NCI-H1092 (cell line): Measurements from ENCODE around the gene HACL1.
A peak's percentile ranks its signal among the peaks of the same experiment; 100 is the strongest.

ENCODE experiments used
- DNase-seq: peaks from one replicate; lab custom pipeline; 2025; lab: John Stamatoyannopoulos, UW

HACL1 gene

DNA sequence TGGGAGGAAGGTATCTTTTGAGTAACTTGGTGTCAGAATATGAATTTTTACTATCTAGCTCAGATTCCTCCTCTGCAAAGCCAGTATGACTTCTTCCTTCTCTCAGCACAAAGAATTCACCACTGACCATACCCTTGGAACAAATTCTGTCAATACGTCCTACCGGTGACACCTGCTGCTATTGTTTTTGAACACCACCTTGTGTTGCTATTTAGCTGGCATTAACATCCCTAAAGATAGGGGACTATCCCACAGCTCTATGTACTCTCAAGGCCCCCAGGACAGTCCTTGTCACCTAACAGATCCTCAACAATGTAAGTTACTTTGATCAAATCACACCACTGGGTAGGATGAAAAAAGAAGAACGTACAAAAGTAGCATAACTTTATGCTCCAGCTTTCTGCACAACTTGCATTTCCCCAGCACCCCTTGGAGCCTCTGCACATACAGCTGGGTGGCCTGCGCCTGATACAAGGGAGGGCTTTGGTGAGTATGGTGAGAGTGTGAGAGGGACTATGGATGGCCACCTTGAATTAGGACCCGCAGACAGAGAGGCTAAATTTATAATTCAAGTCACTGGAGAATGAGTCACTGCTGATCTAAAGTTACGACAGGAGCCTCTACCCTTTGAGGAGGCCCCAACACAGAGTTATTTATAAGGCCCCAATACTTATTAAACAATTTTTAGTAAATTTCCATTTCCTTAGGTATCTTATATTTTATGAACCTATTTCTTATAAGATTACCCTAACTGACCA lies 77.5 kb downstream of the HACL1 start:
- DNase-seq, result no peak

DNA sequence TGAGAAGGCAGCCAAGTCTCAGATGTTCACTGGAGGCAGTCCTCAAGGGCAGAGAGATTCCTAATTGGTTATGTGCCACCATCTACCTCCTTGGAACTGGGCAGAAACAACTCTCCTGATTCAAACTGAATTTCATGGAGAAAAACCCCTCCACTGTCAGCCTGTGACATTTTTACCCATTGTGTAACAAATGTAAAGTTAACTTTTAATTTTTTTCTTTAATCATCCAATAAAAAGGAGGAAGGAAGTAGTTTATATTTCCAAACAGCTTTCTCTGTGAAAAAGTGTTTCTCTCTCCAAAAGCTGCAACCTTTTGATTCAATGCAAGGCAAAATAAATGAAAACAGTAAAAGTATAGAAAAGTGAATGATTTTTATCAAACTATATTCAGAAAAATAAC lies 79.4 kb downstream of the HACL1 start:
- DNase-seq, result no peak

DNA sequence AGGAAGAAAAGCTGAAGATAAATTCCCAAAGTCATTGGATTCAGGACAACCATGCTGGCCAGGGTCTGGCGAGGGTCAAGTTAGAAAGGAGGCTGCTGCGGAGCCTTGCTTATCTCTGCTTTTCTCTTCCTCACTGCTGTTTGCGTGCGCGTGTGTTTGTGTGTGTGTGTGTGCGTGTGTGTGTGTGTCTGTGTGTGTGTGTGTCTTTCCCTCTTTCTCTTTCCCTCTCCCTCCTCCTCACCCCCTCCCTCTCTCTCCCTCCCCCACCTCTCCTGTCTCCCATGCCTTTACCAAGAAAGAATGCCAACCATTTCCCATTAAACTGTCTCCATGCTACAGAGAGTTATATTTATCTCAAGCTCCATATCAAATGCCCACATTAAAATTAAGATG lies 79.8 kb downstream of the HACL1 start, which contains the start of gene COLQ:
Gene COLQ, minus strand, starts transcription at position 134 of the 393 bp plus-strand sequence. Its CDS starts 81 bp downstream, at position 53.
- no peak for DNase-seq

DNA sequence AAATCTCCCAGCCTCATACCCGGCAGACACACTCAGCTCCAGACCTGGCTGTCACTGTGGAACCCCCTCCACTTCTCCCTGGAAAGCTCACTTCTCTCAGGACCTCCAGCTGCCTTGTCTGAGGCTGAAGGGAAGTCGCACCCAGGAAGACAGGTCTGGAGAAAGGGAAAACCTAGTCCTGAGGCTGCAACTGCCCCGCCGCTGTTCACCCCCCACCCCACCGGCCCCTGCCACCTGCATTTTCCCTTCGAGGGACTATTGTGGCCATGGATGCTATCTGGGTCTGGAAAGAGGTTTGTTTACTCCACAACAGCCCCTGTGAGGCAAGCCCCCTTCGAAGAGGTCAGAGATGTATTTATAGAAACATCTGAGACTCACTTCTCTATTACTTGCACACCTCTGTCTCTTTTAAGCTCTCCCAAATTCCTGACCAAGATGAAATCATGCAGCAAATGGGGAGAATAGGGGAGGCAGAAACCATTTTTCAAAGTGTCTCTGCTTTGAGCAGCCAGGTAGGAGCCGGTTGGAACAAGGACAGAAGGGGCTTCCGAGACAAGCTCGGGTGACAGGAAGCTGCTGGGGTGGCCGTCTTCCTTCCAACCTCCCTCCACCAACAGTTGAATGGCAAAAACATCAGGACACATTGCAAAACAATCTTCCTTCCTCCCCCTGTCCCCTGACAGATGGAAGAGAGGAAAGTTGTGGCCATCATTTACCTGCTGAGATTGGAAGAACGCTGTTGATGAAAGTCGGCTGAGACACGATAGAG lies 80.4 kb downstream of the HACL1 start:
- no peak for DNase-seq

DNA sequence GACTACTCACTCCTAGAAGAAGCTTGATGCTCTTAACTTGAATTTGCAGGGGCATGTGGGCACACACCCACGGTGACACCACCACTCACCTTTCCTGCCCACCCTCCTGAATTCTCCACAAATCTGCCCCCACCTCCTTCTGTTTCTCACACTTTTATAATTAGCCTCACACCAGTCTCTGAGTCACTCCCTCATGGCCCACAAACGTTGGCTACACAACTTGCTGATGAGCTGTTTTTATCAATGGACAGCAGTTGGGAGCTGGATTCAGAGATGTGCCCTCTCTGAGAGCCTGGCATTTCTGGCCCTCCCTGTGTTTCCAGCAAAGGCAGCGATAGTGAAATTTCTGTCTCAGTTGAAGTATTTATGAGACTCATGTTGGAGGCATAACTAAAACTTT lies 81.2 kb downstream of the HACL1 start:
- no peak for DNase-seq

DNA sequence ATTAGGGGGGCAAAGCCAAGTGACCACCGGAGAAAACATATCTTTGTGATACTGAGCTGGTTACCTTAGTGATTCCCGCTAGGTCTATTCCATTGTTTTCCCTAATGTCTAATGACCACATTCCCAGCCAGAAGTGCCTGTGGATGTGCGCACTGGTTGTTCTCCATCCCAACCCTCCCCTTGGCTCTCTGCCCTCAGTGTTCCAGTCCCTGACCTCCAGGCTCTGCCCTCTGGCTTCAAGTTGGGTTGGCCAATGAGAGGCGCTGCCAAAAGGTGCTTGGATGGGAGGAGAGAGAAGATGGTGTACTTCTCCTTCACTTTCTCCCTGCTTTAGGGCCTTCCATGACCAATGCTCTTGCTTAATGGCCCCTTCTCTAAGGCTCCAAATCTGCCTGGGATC lies 82.3 kb downstream of the HACL1 start:
- no peak for DNase-seq

DNA sequence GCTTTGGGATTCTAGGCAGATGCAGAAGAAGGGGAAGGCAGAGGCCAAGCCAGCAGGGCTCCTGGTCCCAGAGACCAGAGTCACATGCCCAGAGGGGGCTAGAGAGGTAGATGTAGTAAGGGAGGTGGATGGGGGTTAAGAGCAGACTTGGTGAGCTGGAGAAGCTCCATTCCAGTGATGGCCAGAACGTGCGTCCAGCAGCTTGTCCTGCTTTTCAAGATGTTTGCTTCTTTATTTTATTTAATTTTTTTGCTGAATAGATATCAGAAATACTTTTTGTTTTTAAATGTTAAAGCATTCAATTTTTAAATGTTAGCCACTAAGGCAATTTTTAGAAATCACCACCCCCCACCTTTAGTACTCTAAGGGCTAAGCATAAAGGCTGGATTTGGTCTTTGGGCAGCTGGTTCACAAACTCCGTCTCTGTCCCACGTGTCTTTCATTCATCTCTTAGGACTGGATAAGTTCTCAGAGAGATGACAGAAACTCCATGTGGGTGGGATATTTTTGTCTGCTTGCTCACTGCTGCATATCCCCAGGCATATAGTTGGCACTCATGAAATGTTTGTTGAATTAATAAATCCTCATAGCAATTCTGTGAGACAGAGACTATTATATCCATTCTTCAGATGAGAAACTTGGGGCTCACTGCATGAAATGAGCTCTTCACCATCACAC lies 86.6 kb downstream of the HACL1 start:
- no peak for DNase-seq

DNA sequence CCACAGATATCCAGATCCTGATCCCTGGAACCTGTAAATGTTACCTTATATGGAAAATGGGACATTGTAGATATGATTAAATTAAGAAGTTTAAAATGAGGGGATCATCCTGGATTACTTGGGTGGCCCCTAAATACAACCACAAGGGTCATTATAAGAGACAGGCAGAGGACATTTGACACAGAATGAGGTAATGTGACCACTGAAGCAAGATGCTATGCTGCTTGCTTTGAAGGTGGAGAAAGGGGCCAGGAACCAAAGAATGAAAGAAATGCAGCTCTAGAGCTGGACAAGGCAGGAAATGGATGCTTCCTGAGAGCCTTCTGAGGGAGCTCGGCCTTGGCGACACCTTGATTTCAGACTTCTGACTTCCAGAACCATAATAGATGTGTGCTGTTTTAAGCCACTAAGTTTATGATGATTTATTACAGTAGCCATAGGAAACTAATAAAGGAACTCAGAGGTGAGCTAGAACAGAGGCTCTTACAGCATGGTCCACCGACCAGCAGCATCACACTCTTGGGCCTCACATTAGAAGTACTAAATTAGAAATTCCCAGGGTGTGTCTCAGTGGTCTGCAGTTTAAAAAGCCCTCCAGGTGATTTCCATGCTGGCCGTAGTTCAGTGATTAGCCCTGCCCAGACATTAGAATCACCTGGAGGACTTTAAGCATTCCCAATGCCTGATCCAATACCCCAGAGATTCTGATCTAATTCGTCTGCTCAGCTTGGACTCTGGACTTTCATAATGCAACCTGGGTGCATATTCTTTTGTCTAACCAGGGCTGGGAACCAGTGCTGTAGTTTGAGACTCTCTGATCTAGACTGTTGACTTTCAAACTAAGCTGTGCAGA lies 87.3 kb downstream of the HACL1 start:
- DNase-seq, result no peak

DNA sequence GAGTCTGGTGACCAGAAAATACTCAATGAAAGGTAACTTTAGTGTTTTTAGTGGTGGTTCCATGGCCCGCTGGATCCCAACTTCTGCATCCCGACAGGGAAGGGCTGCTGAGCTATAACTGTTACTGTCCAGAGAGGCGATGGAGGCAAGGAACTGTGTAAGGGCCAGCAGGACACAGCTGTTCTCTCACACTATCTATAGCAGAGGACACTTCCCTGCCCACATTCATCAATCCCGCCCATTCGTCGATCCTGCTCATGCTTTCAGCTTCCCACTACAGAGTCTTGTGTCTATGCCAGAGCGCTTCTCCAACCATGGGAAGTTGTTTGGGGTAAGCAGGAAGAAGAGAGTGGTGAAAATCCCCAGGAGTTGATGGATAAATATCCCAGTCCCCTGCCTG lies 88.3 kb downstream of the HACL1 start:
- no peak for DNase-seq

DNA sequence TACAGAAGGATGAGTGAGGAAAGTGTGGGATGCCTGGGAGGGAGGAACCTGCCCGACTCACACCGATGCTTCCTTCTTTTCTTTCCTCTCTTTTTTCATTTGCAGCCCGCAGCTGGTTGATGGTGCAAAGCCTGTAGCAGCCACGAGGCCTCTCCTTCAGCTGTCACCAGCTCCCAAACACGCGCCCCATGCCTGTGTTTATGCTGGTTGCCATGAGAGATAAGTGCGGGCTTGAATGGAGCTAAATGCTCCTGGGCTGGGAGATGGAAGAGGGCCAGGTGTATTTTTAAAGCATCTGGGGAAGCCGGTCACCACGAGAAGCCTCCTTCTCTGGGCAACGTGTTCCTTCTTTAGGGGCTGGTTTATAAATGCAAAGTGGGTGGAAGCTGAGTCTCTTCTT lies 89.2 kb downstream of the HACL1 start:
- peak; percentile 95 for DNase-seq

DNA sequence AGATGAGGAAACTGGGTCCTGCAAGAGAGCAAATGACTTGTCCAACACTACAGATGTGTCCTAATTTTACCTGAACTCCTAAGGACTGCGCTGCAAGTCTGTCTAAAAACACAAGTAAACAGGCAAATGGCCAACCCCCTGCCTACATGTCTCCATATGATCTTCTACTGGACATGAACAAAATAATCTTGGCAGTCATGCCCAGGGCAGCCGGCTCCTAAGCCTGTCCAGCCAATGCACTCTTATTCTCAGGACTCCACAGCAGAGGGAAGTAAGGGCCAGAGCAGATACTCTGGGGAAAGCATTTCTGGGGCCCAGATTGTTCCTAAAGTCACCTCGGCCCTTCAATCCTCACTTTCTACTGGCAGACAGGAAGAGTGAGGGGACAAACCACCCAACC lies 90.2 kb downstream of the HACL1 start:
- no peak for DNase-seq
